Muscle of leg (tissue), 11 donors: ENCODE measurements around the gene ITGA3. TPM values are rescaled to one million over a fixed set of nuclear protein-coding genes. Genes with fewer than 3 reads are reported as not detected.
A peak's percentile ranks its signal among the peaks of the same experiment; 100 is the strongest.

Experiments
- DNase-seq: peaks from one replicate; pipeline ENCODE4 v3.0.0; 2013
- H3K27ac ChIP-seq: one replicate; pipeline ENCODE4 v1.5.1; 2013; ENCODE audit warnings: mild to moderate bottlenecking, low read length, control low read depth
- H3K27me3 ChIP-seq: one replicate; pipeline ENCODE4 v1.6.1; 2013; ENCODE audit warnings: low read length; ENCODE audit not compliant: control insufficient read depth, insufficient read depth
- H3K36me3 ChIP-seq: one replicate; pipeline ENCODE4 v1.6.1; 2013; ENCODE audit warnings: low read length; ENCODE audit not compliant: control insufficient read depth, insufficient read depth
- H3K4me1 ChIP-seq: one replicate; pipeline ENCODE4 v1.6.1; 2013; ENCODE audit warnings: low read length; ENCODE audit not compliant: control insufficient read depth, insufficient read depth
- H3K4me3 ChIP-seq: one replicate; pipeline ENCODE4 v1.5.1; 2013; ENCODE audit warnings: low read length, control low read depth
- H3K9me3 ChIP-seq: replicated peaks from 2 replicates; pipeline ENCODE4 v1.6.1; 2013; ENCODE audit warnings: low read depth, low read length; ENCODE audit not compliant: control insufficient read depth
- WGBS: methylation state at CpG from one replicate; pipeline ENCODE4 v1.1.5; 2013; ENCODE audit warnings: missing lambda C conversion rate; ENCODE audit not compliant: insufficient coverage; 5-methylcytosine and 5-hydroxymethylcytosine counted together
- polyA plus RNA-seq, 8 donors: library from polyadenylated mRNA; unstranded; fragments of 120-200 nt; gene quantifications; one replicate each; pipeline versions ENCODE4 v1.2.1 to v1.2.3, GENCODE V29; 2013; ENCODE audit warnings: inconsistent platforms in 1 of 8, low replicate concordance in 1 of 8; ENCODE audit not compliant: insufficient read length in 8 of 8, insufficient read depth in 1 of 8
- total RNA-seq: library from RNA; stranded (reverse); fragments of 120-200 nt; gene quantifications from one replicate; pipeline ENCODE4 v1.2.4, GENCODE V29; 2013

Gene ITGA3
- total and polyA plus RNA-seq, 9 donors, result 14.8 to 31.8 (median 24.8) TPM

DNA sequence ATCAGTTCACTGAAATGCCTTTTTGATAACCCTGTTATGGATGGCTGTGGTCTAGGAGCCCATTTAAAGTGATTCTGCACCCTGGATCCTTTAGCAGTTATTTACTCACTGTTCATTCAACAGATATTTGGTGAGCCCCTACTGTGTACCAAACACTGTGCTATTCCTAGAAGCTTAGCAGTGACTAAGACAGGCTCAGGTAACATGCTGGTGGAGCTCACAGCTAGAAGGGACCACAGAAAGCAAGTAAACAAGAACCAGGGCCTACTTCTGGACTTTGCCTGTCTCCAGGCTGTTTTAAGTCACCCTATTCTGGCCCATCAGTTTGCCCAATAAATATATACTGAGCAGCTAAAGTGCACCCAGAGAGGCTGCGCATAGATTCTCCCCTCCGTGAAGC lies 11.1 kb downstream of the ITGA3 start:
- WGBS, result 90% methylated on average over 2 of the region's 2 CpGs

DNA sequence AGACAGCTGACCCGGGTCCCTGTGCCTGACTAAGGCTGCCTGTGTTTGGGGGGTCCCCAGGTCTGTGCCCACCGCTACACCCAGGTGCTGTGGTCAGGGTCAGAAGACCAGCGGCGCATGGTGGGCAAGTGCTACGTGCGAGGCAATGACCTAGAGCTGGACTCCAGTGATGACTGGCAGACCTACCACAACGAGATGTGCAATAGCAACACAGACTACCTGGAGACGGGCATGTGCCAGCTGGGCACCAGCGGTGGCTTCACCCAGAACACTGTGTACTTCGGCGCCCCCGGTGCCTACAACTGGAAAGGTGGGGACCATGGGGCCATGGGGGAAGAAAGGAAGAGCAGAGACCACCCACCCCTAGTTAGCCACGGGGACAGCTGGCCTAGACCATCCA lies 12.1 kb downstream of the ITGA3 start:
- Histone ChIP-seq H3K9me3 (no peaks in the 10 kb centered on the region), H3K4me1 (peaks cover 27% of the 10 kb centered on the region), H3K27ac (no peak overlapping the region), H3K4me3 (no peak overlapping the region), H3K27me3 (no peaks in the 10 kb centered on the region), H3K36me3 (peaks cover 27% of the 10 kb centered on the region)
- DNase-seq, result no peak
- WGBS, result 91% methylated on average over 9 of the region's 13 CpGs

More for the DNA sequence above, 11.1 kb downstream of the ITGA3 start:
- H3K4me1 ChIP-seq, result peaks cover 37% of the 10 kb centered on the region
- peaks cover 21% of the 10 kb centered on the region for H3K36me3 ChIP-seq
- H3K4me3 ChIP-seq, result no peak overlapping the region
- DNase-seq, result no peak
- no peaks in the 10 kb centered on the region for H3K27me3 ChIP-seq
- H3K9me3 ChIP-seq, result no peaks in the 10 kb centered on the region
- H3K27ac ChIP-seq, result peak overlapping the region; percentile 35

DNA sequence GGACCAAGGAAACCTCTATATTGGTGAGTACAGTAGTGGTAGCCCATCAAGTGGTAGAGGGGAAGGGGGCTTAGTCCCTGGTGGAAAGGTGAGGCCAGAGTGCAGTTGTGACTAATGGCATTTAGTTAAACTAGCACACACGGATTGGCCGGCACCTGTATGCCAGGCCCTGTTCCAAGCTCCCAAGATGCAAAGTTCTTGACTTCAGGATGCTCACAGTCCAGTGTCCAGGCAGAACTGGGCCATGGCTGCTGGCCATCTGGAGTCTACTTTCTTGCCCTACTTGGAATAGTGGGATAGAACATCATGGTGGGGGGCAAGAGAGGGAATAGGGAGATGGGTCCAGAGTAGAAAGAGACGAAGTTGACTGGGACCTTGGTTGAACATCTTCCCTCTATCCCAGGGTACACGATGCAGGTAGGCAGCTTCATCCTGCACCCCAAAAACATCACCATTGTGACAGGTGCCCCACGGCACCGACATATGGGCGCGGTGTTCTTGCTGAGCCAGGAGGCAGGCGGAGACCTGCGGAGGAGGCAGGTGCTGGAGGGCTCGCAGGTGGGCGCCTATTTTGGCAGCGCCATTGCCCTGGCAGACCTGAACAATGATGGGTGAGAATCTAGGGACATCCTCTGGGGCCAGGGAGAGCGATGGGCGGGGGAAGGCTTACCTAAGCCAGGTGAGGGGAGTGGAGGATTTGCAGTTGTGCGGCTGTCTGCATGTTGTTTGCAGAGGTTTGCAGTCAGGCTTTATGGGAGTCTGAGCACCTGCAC lies 15.2 kb downstream of the ITGA3 start:
- 95% methylated on average over 13 of the region's 16 CpGs for WGBS
- H3K4me1 ChIP-seq, result peaks cover 8% of the 10 kb centered on the region
- H3K27me3 ChIP-seq, result no peaks in the 10 kb centered on the region
- H3K9me3 ChIP-seq, result no peaks in the 10 kb centered on the region
- H3K36me3 ChIP-seq, result peaks cover 41% of the 10 kb centered on the region
- H3K27ac ChIP-seq, result no peak overlapping the region
- H3K4me3 ChIP-seq, result no peak overlapping the region
- no peak for DNase-seq

DNA sequence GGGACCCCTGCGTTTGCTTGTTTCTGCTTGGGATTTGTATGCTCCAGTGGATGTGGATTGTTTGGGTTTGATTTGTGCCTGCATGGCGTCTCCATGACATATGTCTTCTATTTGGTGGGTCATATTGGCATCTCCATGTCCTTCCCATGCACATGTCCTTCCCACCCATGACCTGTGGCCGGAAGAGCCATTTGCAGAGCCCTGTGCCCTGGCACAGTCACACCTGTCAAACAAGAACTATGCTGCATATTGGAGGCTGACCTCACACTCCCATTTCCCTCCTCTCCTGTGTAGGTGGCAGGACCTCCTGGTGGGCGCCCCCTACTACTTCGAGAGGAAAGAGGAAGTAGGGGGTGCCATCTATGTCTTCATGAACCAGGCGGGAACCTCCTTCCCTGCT lies 15.8 kb downstream of the ITGA3 start:
- no peak for DNase-seq
- Histone ChIP-seq H3K36me3 (peaks cover 41% of the 10 kb centered on the region), H3K27me3 (peaks cover 4% of the 10 kb centered on the region)

DNA sequence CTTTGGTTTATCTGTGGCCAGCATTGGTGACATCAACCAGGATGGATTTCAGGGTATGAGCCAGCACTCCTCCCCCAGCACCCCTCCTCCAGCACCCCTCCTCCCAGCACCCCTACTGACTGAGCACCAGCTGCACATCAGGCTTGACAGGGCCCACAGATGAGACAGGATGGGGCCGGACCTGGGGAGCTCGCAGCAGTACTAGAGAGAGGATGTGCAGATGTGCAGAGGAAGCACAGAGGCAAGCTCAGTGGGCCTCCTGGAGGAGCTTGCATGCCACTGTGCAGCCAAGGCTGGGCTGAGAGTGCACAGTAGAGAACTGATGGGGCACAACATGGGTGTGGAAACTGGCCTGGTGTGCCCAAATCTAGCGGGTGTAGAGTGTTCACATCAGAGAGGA lies 16.2 kb downstream of the ITGA3 start:
- H3K4me1 ChIP-seq, result peaks cover 14% of the 10 kb centered on the region
- H3K27me3 ChIP-seq, result peaks cover 7% of the 10 kb centered on the region
- peaks cover 42% of the 10 kb centered on the region for H3K36me3 ChIP-seq
- no peak overlapping the region for H3K27ac ChIP-seq
- 90% methylated on average over 3 of the region's 3 CpGs for WGBS
- DNase-seq, result no peak
- no peak overlapping the region for H3K4me3 ChIP-seq
- H3K9me3 ChIP-seq, result no peaks in the 10 kb centered on the region

More for the DNA sequence above, 15.8 kb downstream of the ITGA3 start:
- Histone ChIP-seq H3K4me1 (peaks cover 14% of the 10 kb centered on the region), H3K4me3 (no peak overlapping the region), H3K9me3 (no peaks in the 10 kb centered on the region), H3K27ac (no peak overlapping the region)
- 100% methylated on average over 1 of the region's 6 CpGs for WGBS

DNA sequence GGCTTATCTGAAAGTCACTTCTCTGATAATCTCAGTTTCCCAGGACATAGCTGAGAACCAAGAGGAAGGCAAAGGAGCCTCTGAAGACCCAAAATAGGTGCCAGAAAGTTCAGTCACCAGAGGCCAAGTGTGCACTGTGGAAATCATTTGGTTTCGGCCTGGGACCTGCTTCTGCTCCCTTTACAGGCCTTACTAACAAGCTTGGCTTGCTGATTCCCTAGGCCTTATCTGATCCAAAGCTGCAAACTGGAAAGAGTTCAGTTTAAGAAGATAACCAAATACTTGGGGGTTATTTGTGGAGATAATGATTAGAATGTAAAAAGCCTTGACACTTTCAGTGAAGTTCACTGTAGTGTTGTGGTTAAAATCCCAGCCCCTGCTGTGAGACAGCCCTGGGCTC lies 17.0 kb downstream of the ITGA3 start:
- H3K27ac ChIP-seq, result no peak overlapping the region
- H3K9me3 ChIP-seq, result no peaks in the 10 kb centered on the region
- no peak for DNase-seq
- peaks cover 18% of the 10 kb centered on the region for H3K4me1 ChIP-seq
- no peak overlapping the region for H3K4me3 ChIP-seq
- peaks cover 10% of the 10 kb centered on the region for H3K27me3 ChIP-seq
- peaks cover 49% of the 10 kb centered on the region for H3K36me3 ChIP-seq
- WGBS, result no CpG with 5 or more reads among the region's 1 CpG

DNA sequence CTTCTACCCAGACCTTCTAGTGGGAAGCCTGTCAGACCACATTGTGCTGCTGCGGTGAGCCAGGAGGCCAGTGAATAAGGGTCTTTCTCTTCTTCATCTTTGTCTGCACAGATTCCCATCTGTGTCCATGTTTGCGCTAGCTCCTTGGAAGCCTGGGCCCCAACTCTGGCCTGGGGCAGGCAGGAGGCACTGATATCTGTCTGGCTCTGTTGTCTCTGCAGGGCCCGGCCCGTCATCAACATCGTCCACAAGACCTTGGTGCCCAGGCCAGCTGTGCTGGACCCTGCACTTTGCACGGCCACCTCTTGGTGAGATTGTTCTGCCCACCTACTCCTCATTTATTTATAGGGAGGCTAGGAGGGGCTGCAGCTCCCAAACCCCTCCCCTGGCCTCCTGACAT lies 18.3 kb downstream of the ITGA3 start:
- Histone ChIP-seq H3K9me3 (no peaks in the 10 kb centered on the region), H3K4me1 (peaks cover 27% of the 10 kb centered on the region), H3K36me3 (peaks cover 56% of the 10 kb centered on the region), H3K27me3 (peaks cover 10% of the 10 kb centered on the region), H3K27ac (no peak overlapping the region), H3K4me3 (no peak overlapping the region)
- DNase-seq, result no peak
- WGBS, result 96% methylated on average over 2 of the region's 6 CpGs

DNA sequence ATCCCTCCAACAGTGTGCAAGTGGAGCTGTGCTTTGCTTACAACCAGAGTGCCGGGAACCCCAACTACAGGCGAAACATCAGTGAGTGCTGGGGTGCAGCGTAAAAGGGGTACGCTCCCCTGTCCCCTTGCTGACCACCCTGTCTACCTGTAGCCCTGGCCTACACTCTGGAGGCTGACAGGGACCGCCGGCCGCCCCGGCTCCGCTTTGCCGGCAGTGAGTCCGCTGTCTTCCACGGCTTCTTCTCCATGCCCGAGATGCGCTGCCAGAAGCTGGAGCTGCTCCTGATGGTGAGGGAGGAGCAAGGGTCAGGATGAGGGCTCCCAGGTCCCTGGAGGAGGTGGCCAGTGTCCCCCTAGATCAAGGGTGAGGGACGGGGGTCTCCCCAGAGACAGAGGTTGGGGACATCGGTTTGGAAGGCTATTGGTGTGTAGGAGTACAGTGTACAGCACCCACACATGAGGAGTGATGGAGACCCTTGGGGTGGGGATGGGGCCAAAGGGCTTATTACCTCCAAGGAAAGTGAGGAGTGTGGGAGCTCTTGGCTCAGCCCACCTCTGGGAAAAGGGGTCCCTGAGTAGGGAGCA lies 19.6 kb downstream of the ITGA3 start:
- 90% methylated on average over 16 of the region's 16 CpGs for WGBS
- no peak for DNase-seq
- peaks cover 54% of the 10 kb centered on the region for H3K36me3 ChIP-seq

DNA sequence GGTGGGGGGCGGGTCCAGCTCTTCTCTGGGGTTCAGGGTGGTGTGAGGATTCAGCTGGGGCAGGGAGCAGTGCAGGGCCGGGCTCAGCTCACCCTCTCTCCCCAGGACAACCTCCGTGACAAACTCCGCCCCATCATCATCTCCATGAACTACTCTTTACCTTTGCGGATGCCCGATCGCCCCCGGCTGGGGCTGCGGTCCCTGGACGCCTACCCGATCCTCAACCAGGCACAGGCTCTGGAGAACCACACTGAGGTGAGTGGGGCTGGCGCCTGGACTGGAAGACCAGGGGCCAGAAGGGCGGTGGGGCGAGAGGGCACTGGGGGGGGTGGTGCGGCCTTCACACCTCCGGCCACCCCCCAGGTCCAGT lies 20.3 kb downstream of the ITGA3 start:
- Histone ChIP-seq H3K4me1 (peaks cover 46% of the 10 kb centered on the region), H3K4me3 (no peak overlapping the region), H3K27ac (no peak overlapping the region), H3K9me3 (no peaks in the 10 kb centered on the region), H3K27me3 (peaks cover 10% of the 10 kb centered on the region), H3K36me3 (peaks cover 53% of the 10 kb centered on the region)
- WGBS, result 61% methylated on average over 12 of the region's 16 CpGs
- DNase-seq, result no peak

More for the DNA sequence above, 19.6 kb downstream of the ITGA3 start:
- Histone ChIP-seq H3K9me3 (no peaks in the 10 kb centered on the region), H3K4me3 (no peak overlapping the region), H3K27me3 (peaks cover 10% of the 10 kb centered on the region), H3K4me1 (peaks cover 40% of the 10 kb centered on the region), H3K27ac (no peak overlapping the region)

DNA sequence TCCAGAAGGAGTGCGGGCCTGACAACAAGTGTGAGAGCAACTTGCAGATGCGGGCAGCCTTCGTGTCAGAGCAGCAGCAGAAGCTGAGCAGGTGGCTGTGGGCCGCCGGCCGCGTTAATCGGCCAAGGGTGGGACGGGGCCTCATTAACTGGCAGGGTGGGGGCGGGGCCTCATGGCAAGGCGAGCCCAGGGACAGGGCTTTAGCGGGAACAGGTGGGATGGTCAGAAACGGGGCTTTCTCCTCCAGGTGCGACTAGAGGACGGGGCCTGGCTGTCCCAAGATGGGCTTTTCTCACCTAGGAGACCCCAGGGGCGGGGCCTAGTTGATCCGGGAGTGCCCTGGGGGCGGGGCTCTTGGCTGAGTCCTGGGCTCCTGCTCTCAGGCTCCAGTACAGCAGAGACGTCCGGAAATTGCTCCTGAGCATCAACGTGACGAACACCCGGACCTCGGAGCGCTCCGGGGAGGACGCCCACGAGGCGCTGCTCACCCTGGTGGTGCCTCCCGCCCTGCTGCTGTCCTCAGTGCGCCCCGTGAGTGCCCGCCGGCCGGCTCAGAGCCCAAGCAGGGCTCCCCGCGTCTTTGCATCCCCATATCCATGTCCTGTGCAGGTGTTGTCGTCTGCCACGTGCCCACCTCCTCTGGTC lies 20.8 kb downstream of the ITGA3 start:
- Histone ChIP-seq H3K36me3 (peaks cover 51% of the 10 kb centered on the region), H3K27ac (peak overlapping the region; percentile 35), H3K27me3 (peaks cover 10% of the 10 kb centered on the region), H3K9me3 (no peaks in the 10 kb centered on the region), H3K4me3 (no peak overlapping the region), H3K4me1 (peaks cover 48% of the 10 kb centered on the region)
- 17% methylated on average over 39 of the region's 39 CpGs for WGBS
- DNase-seq, result no peak
